PC-9 (cell line): Measurements from ENCODE around the gene SALL1.

ENCODE experiments used
- CTCF ChIP-seq: fragments of 200-600 bp; sonication (generic); conservative IDR thresholded peaks from 2 replicates; pipeline ENCODE4 v1.6.1; 2017; ENCODE audit warnings: mixed run types, antibody characterized with exemption, mild to moderate bottlenecking, moderate library complexity
- EZH2 ChIP-seq: fragments of 200-600 bp; sonication (generic); IDR thresholded peaks from 2 replicates; pipeline ENCODE4 v1.8.0; 2017; ENCODE audit warnings: antibody characterized with exemption, low read depth

GRCh38 chr16:51106535-51106934 is 44.5 kb downstream of the SALL1 start:
- TF ChIP-seq CTCF (no peak), EZH2 (no peak)
